Measurements from ENCODE around the gene TSPEAR. TPM values are rescaled to one million over a fixed set of nuclear protein-coding genes. Genes with fewer than 3 reads are reported as not detected.
"Not testable (repeated sequence)": the region's sequence is repeated elsewhere in the genome, so short reads cannot be mapped to it uniquely, and the experiment has no call there.

Gene TSPEAR
- total RNA-seq, 2 donors from 2014 or later, result not detected

GRCh38 chr21:44482581-44483287 is 228.6 kb downstream of the TSPEAR start:
- Histone ChIP-seq H3K4me1 (no peaks in the 10 kb centered on the region), H3K27ac (no peak overlapping the region), H3K27me3 (no peaks in the 10 kb centered on the region), H3K9ac (ENCODE audit: low read depth in 2 of 2, low read length in 2 of 2) (no peak overlapping the region), H3K9me3 (no peaks in the 10 kb centered on the region), H3K4me3 (no peak overlapping the region), H3K36me3 (no peaks in the 10 kb centered on the region)
- intact Hi-C loops (cut with DNase I), result loop anchor here (5.0 kb wide), 1 partner anchor 55 kb away; no protein-coding TSS in a partner anchor
- DNase-seq, result no peak
- TF ChIP-seq CTCF (IDR thresholded peaks at IDR 0.05), result no peak

- Histone ChIP-seq H3K36me3 (no peaks in the 10 kb centered on the region), H3K27me3 (no peaks in the 10 kb centered on the region), H3K4me1 (no peaks in the 10 kb centered on the region), H3K4me3 (no peak overlapping the region), H3K9ac (ENCODE audit: low read depth in 2 of 2, low read length in 2 of 2) (no peak overlapping the region), H3K27ac (no peak overlapping the region), H3K9me3 (no peaks in the 10 kb centered on the region)
- intact Hi-C loops (cut with DNase I), result loop anchor here (5.0 kb wide), 1 partner anchor 53 kb away; no protein-coding TSS in a partner anchor
- no peak for DNase-seq
- TF ChIP-seq CTCF (IDR thresholded peaks at IDR 0.05), result no peak
Observed at GRCh38 chr21:44480200-44481053, 230.9 kb downstream of the TSPEAR start.

- H3K9me3 ChIP-seq; H3K27me3 ChIP-seq; H3K4me1 ChIP-seq; H3K4me3 ChIP-seq; H3K27ac ChIP-seq; H3K36me3 ChIP-seq; H3K9ac ChIP-seq (ENCODE audit: low read depth in 2 of 2, low read length in 2 of 2): not testable (repeated sequence)
- intact Hi-C loops (cut with DNase I), result loop anchor here (5.0 kb wide), 1 partner anchor 52 kb away; no protein-coding TSS in a partner anchor
- peak; percentile 53 for TF ChIP-seq CTCF (IDR thresholded peaks at IDR 0.05)
- DNase-seq, result peak; percentile 53
Observed at GRCh38 chr21:44479556-44480199, 231.7 kb downstream of the TSPEAR start.

GRCh38 chr21:44478801-44479167 is 232.6 kb downstream of the TSPEAR start:
- Histone ChIP-seq H3K9me3 (no peaks in the 10 kb centered on the region), H3K9ac (ENCODE audit: low read depth in 2 of 2, low read length in 2 of 2) (no peak overlapping the region), H3K4me3 (no peak overlapping the region), H3K27ac (no peak overlapping the region), H3K36me3 (no peaks in the 10 kb centered on the region), H3K27me3 (no peaks in the 10 kb centered on the region), H3K4me1 (no peaks in the 10 kb centered on the region)
- no peak for TF ChIP-seq CTCF (IDR thresholded peaks at IDR 0.05)
- intact Hi-C loops (cut with DNase I), result no loop called here
- DNase-seq, result no peak

- no peak for DNase-seq
- no peaks in the 10 kb centered on the region for H3K36me3 ChIP-seq
- H3K27me3 ChIP-seq, result no peaks in the 10 kb centered on the region
- no peaks in the 10 kb centered on the region for H3K9me3 ChIP-seq
- H3K9ac ChIP-seq (ENCODE audit: low read depth in 2 of 2, low read length in 2 of 2), result no peak overlapping the region
- no peak for TF ChIP-seq CTCF (IDR thresholded peaks at IDR 0.05)
- intact Hi-C loops (cut with DNase I), result no loop called here
- no peaks in the 10 kb centered on the region for H3K4me1 ChIP-seq
- no peak overlapping the region for H3K4me3 ChIP-seq
- no peak overlapping the region for H3K27ac ChIP-seq
Observed at GRCh38 chr21:44478124-44478800, 233.1 kb downstream of the TSPEAR start.
